Esophagus muscularis mucosa (tissue), 4 donors: Measurements from ENCODE around the gene POLK. TPM values are rescaled to one million over a fixed set of nuclear protein-coding genes. Genes with fewer than 3 reads are reported as not detected.

Source experiments
- DNase-seq: peaks from one replicate; pipeline ENCODE4 v3.0.0-alpha.2; 2017; ENCODE audit errors: extremely low spot score
- H3K27ac ChIP-seq, 4 donors: fragments of 200-600 bp; sonication (generic); replicated peaks in 1 of 4; 1 replicate in 3 of 4; 2 replicates in 1 of 4; pipeline ENCODE4 v1.5.1; 2016 to 2019; ENCODE audit warnings: mild to moderate bottlenecking in 1 of 4
- H3K27me3 ChIP-seq, 4 donors: fragments of 200-600 bp; sonication (generic); one replicate each; pipeline versions ENCODE4 v1.5.1 to v1.6.0; 2016 to 2019
- H3K36me3 ChIP-seq, 4 donors: fragments of 200-600 bp; sonication (generic); one replicate each; pipeline ENCODE4 v1.5.1; 2016 to 2019
- H3K4me1 ChIP-seq, 4 donors: fragments of 200-600 bp; sonication (generic); one replicate each; pipeline ENCODE4 v1.5.1; 2016 to 2019
- H3K4me3 ChIP-seq, 4 donors: fragments of 200-600 bp; sonication (generic); 1 replicate in 2 of 4; 2 replicates in 2 of 4; pipeline ENCODE4 v1.5.1; 2016 to 2019; ENCODE audit warnings: mild to moderate bottlenecking in 4 of 4, moderate library complexity in 1 of 4
- H3K9me3 ChIP-seq, 4 donors: fragments of 200-600 bp; sonication (generic); 1 replicate in 3 of 4; 2 replicates in 1 of 4; pipeline ENCODE4 v1.5.1; 2016 to 2019
- CTCF ChIP-seq, 3 experiments: fragments of 200-600 bp in 2 of 3; fragments of 450-650 bp in 1 of 3; sonication (generic) in 2 of 3; IDR thresholded peaks; one replicate each; pipeline ENCODE4 v1.5.1; 2017 to 2019; ENCODE audit warnings: antibody characterized with exemption in 3 of 3, mild to moderate bottlenecking in 2 of 3, moderate library complexity in 1 of 3
- EP300 ChIP-seq: sonication (generic); formaldehyde crosslinking; IDR thresholded peaks from one replicate; pipeline ENCODE4 v1.6.1; 2017; ENCODE audit warnings: antibody characterized with exemption
- POLR2A ChIP-seq: fragments of 450-650 bp; IDR thresholded peaks from one replicate; pipeline ENCODE4 v1.6.1; 2017; ENCODE audit warnings: antibody characterized with exemption, moderate library complexity, mild to moderate bottlenecking, low read depth
- POLR2AphosphoS5 ChIP-seq, 2 donors: sonication (generic); formaldehyde crosslinking; IDR thresholded peaks; one replicate each; pipeline ENCODE4 v1.6.1; 2017; ENCODE audit warnings: antibody characterized with exemption in 2 of 2
- WGBS: methylation state at CpG from one replicate; pipeline ENCODE4 v1.1.5; 2018; 5-methylcytosine and 5-hydroxymethylcytosine counted together
- intact Hi-C: fragments of 100-400 bp; cut with DNase I; formaldehyde crosslinking; loops from one replicate; pipeline ENCODE4 v1.15.1; 2023
- total RNA-seq, 4 donors: library from RNA; depleted of rRNA; stranded (reverse); fragments of >200 nt; gene quantifications; one replicate each; pipeline versions ENCODE4 v1.1.0 to v1.2.1, GENCODE V29; 2016

Gene POLK
- total RNA-seq, 4 donors from 2014 or later: 22.6 to 37.0 (median 32.3) TPM

- intact Hi-C loops: no loop called here
- Histone ChIP-seq H3K36me3 (no peaks in the 10 kb centered on the region), H3K4me1 (no peaks in the 10 kb centered on the region), H3K27me3 (no peaks in the 10 kb centered on the region), H3K9me3 (no peaks in the 10 kb centered on the region), H3K27ac (no peak overlapping the region), H3K4me3 (no peak overlapping the region)
- TF ChIP-seq POLR2AphosphoS5 (IDR thresholded peaks at IDR 0.05): no peak
- TF ChIP-seq POLR2A: no peak
- TF ChIP-seq CTCF (IDR thresholded peaks at IDR 0.05): no peak
- TF ChIP-seq EP300: no peak
- DNase-seq: peak; percentile 21
- 96% methylated on average over 1 of the region's 1 CpG for WGBS
Observed at GRCh38 chr5:75632321-75632720, 120.6 kb downstream of the POLK start.

- Histone ChIP-seq H3K9me3 (peaks cover 0 to 3% (median 0%) of the 10 kb centered on the region in 4 donors), H3K4me1 (no peaks in the 10 kb centered on the region), H3K27me3 (no peaks in the 10 kb centered on the region), H3K4me3 (no peak overlapping the region), H3K36me3 (no peaks in the 10 kb centered on the region), H3K27ac (no peak overlapping the region)
- WGBS: 88% methylated on average over 1 of the region's 1 CpG
- intact Hi-C loops: no loop called here
- TF ChIP-seq POLR2AphosphoS5 (IDR thresholded peaks at IDR 0.05) (no peak), POLR2A (no peak), CTCF (IDR thresholded peaks at IDR 0.05) (no peak), EP300 (no peak)
- no peak for DNase-seq
Observed at GRCh38 chr5:75637949-75638348, 126.3 kb downstream of the POLK start.

GRCh38 chr5:75639535-75640311 lies 128.0 kb downstream of the POLK start:
- DNase-seq: no peak
- H3K27me3 ChIP-seq: no peaks in the 10 kb centered on the region
- TF ChIP-seq CTCF (IDR thresholded peaks at IDR 0.05) (no peak), POLR2AphosphoS5 (IDR thresholded peaks at IDR 0.05) (no peak), POLR2A (no peak), EP300 (no peak)
- no peaks in the 10 kb centered on the region for H3K36me3 ChIP-seq
- WGBS: 79% methylated on average over 3 of the region's 3 CpGs
- H3K9me3 ChIP-seq: peaks cover 0 to 3% (median 0%) of the 10 kb centered on the region in 4 donors
- H3K4me3 ChIP-seq: no peak overlapping the region
- H3K27ac ChIP-seq: no peak overlapping the region
- intact Hi-C loops: no loop called here
- H3K4me1 ChIP-seq: no peaks in the 10 kb centered on the region

- no peaks in the 10 kb centered on the region for H3K4me1 ChIP-seq
- intact Hi-C loops: no loop called here
- H3K36me3 ChIP-seq: no peaks in the 10 kb centered on the region
- peaks cover 0 to 3% (median 0%) of the 10 kb centered on the region in 4 donors for H3K9me3 ChIP-seq
- no peak overlapping the region for H3K4me3 ChIP-seq
- DNase-seq: no peak
- H3K27me3 ChIP-seq: no peaks in the 10 kb centered on the region
- no peak overlapping the region for H3K27ac ChIP-seq
- TF ChIP-seq POLR2AphosphoS5 (IDR thresholded peaks at IDR 0.05) (no peak), EP300 (no peak), CTCF (IDR thresholded peaks at IDR 0.05) (no peak), POLR2A (no peak)
Observed at GRCh38 chr5:75640395-75640794, 128.7 kb downstream of the POLK start.
